NCI-H1105 (cell line): Measurements from ENCODE around the gene CHRNA4.
"Not testable (repeated sequence)": the region's sequence is repeated elsewhere in the genome, so short reads cannot be mapped to it uniquely, and the experiment has no call there.

Experiments used
- DNase-seq: peaks from one replicate; lab custom pipeline; 2025; lab: John Stamatoyannopoulos, UW

CHRNA4 gene

DNA sequence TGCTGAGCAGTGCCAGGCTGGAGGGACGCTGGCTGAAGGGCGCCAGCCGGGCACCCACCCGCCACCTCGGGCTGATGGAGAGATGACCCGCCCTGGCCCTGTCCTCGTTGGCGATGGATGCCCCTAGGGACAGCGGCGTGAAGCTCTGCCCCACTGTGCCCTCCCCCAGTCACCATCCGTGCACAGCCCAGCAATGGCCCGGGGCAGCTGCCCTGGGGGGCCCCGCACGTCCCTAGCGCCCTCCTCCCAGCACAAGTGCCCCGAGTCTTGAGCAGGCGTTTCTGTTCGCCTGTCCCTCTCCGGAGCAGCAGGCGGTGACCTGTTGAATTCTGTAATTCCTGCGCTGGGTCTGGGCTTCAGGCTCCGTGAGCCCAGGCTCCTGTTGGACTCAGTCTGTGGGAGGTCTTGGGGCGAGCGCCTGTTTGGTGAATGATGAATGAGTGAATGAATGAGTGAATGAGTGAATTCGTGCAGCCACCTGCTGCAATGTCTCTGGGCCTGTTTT, 36.8 kb upstream of the CHRNA4 start:
- no peak for DNase-seq

GRCh38 chr20:63397155-63397843, 36.1 kb upstream of the CHRNA4 start:
- DNase-seq = no peak

DNA sequence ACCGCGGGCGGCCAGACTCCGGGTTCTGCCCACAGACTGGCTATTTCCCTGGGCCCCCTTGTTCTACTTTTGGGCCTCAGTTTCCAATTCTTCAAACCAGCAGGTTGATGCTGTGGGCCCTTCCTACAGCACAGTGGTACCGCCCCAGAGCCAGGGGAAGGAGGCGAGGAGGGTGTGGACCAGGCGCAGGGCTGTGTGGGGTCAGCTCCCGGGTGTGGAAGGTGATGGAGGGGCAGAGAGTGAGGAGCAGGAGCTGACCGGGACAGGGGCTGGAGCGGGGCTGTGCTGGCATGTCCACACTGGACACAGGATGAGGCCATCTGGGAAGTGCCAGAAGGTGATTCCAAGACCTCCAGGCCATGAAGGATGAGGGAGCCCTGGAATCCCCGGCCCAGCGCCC, 35.2 kb upstream of the CHRNA4 start:
- DNase-seq = no peak

DNA sequence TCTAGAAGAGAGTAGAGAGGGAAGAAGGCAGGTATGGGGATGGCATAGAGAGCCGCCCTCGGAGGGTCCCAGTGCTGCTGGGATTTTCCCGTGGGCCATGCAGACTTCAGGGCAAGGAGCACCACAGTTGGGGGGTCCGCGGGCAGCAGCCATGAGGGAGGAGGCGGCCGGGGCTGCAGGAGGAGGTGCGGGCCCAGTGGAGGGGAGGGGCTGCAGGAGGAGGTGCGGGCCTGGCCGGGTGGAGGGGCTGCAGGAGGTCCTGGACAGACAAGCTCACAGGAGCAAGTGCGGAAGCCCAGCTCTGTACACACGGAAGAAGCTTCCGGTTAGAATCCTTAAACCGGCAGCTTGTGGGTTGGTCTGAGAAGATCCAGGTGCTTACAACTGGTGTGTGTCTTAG, 34.6 kb upstream of the CHRNA4 start:
- no peak for DNase-seq

GRCh38 chr20:63394920-63395455, 33.8 kb upstream of the CHRNA4 start:
- no peak for DNase-seq

DNA sequence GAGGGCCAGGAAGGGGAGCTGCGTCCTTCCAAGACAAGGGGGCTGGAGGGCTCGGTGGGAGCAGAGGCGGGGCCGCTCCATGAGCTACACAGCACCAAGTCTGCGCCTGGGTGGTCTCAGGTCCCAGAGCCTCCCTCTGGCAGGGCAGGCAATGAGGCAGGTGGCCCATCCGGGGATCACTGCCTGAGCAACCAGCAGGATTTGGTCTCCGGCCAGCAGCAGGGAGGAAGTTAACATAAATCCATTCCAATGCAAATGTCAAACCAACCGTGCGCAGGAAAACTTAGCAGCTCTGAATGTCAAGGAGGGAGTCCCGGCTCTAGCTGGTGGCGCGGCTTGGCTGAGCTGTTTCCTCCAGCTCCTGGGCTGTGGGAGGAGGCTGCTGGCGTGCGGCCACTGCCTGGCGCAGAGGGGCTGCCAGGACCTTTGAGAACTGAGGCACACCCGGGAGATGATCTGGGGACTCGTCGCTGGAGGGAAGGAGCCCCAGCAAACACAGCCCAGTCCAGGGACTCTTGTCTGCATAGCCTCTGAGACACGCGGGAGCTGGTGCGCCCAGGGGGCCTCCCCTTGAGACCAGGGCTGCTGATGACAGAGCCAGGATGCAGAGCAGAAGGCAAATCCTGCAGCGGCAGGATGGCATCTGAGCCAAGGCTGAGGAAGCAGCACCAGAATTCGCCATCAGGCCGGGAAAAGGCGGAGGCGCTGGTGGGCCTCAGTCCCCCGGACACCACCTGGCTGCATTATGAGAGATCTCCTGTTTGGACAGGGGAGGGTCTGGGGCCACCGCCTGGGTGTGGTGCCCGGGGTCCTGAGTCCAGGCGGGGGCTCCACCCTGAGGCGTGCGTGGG, 33.1 kb upstream of the CHRNA4 start:
- no peak for DNase-seq

- DNase-seq = no peak
These were observed 32.4 kb upstream of the CHRNA4 start for GRCh38 chr20:63393566-63393965.

DNA sequence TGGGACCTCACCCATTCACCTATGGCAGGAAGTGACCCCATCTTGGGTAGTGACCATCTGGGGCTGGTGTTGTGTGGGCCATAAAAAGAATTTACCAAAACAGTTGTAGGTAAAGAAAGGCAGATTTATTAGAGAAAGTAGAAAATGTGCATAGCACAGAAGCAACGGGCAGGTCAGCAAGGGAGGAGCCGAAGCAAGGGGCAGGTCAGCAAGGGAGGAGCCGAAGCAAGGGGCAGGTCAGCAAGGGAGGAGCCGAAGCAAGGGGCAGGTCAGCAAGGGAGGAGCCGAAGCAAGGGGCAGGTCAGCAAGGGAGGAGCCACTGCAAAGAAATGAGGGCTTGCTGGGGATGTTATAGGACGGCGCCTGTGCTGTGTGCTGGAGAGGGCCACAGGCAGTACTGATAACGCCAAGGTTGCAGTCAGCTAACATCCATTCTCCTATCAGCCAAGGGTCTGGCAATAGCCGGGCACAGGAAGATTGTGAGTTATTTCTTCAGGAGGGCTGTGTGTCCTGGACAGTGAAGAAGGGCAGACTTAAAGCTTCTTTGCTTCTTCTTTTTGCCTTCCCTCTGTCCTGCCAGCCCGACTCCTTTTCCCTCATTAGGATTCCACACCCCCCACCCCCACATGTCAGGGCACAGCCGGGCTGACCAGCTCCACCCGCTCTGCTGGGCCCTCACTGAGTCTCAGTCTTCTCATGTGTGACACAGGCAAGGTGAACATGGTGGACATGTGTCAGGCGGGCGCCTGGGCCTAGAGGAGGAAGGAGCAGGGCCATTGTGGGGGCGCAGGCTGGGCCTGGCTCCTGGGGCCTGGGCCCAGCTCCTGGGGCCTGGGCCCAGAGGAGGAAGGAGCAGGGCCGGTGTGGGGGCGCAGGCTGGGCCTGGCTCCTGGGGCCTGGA, 31.6 kb upstream of the CHRNA4 start:
- no peak for DNase-seq

GRCh38 chr20:63387917-63388316, 26.8 kb upstream of the CHRNA4 start:
- no peak for DNase-seq

GRCh38 chr20:63387393-63387792, 26.2 kb upstream of the CHRNA4 start:
- DNase-seq = no peak

GRCh38 chr20:63386491-63386890, 25.3 kb upstream of the CHRNA4 start:
- no peak for DNase-seq

GRCh38 chr20:63385819-63386218, 24.7 kb upstream of the CHRNA4 start:
- no peak for DNase-seq

DNA sequence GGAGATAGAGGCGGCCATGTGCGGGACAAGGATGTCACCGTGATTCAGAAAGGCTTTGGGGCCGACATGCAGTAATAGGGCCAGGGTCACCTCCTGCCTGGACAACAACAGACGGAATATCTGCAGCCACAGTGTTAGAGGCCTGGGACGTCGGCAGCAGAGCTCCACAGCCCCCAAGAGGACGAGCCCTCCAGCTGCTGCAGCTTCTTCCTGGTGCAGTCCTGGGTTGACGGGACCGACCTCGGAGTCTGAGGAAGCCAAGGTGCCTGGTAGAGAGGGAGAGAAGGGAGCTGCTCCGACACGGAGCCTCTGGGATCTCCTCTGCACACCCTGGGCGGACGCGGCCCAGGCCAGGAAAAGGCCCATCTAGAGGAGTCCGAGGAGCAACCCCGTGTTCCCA, 23.2 kb upstream of the CHRNA4 start:
- DNase-seq = no peak

GRCh38 chr20:63383556-63383955, 22.4 kb upstream of the CHRNA4 start:
- no peak for DNase-seq

GRCh38 chr20:63382551-63383300, 21.6 kb upstream of the CHRNA4 start:
- DNase-seq = no peak

DNA sequence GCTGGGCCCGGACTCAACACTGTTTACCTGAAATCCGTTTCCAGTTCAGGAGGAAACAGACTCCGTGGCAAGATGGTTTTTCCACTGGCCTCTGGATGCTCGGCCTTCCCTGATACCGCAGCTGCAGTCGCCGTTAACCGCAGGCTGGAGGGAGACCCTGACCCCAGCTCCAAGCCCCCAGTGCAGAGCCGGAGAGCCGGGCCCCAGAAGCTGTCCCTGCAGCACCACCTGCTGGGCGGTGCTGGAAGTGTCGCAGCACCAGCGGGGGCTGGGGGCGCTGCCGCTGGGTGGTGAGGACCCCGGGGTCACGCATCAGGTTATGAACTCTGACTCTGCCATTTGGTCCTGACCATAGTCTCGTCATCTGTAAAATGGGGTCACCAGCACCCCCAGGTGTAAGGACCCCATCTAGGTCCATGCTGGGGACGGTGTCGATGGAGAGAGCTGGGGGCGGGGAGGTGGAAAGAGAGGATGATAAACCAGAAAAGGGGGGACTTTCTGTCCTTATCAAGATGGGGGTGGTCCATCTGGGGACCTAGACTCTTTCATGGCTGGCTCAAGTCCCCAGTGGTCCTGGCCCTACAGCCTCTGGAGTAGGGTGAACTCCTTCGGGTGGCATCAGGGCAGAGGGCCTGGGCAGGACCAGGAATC, 20.8 kb upstream of the CHRNA4 start:
- peak; percentile 32 for DNase-seq

- no peak for DNase-seq
These were observed 19.3 kb upstream of the CHRNA4 start for GRCh38 chr20:63380346-63380870.

GRCh38 chr20:63379872-63380271, 18.7 kb upstream of the CHRNA4 start:
- not testable (repeated sequence) for DNase-seq

- DNase-seq = no peak
These were observed 18.1 kb upstream of the CHRNA4 start for GRCh38 chr20:63379296-63379695.

DNA sequence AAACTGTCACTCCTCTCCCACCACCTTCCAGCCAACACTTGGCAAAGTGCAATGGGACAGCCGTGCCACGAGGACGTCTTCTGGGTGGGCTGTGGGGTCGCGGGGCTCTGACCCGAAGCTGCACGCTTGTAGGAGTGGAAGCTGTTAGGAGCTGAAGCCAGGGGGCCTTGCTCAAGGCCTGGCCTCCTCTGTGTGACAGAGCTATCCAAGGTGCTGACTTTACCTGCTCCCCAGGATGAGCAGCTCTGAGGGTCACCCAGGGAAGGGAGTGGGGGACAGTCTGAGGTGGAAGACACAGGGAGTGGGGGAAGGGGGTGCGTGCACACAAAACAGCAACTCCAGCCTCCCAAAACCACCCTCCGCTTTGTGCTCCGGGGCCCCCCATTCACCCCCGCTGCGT, 17.5 kb upstream of the CHRNA4 start:
- no peak for DNase-seq
